Raji (cell line): ENCODE data around the gene ECE2.

Experiments used
- POLR2A ChIP-seq: IDR thresholded peaks from 2 replicates; pipeline ENCODE4 v1.6.1; 2011; ENCODE audit warnings: low read depth, low read length, control low read depth; ENCODE audit not compliant: insufficient read depth

The ECE2 gene

GRCh38 chr3:184275961-184276910, at the start of gene ECE2:
TSS of gene ECE2 (plus strand) at chr3:184276022. CDS start at chr3:184276154, 132 bp downstream.
- TF ChIP-seq POLR2A = no peak

GRCh38 chr3:184227481-184227935, 48.3 kb upstream of the ECE2 start:
- no peak for TF ChIP-seq POLR2A

- no peak for TF ChIP-seq POLR2A
Measured at GRCh38 chr3:184228376-184229137, 47.3 kb upstream of the ECE2 start.

- no peak for TF ChIP-seq POLR2A
Measured at GRCh38 chr3:184229394-184230080, 46.3 kb upstream of the ECE2 start, which contains the start of gene VWA5B2. TSS of gene VWA5B2 (plus strand) at chr3:184229585. CDS start at chr3:184230529, 944 bp downstream.

- no peak for TF ChIP-seq POLR2A
Measured at GRCh38 chr3:184230081-184230602, 45.7 kb upstream of the ECE2 start.

- no peak for TF ChIP-seq POLR2A
Measured at GRCh38 chr3:184230603-184231528, 45.0 kb upstream of the ECE2 start.

GRCh38 chr3:184231671-184232070, 44.2 kb upstream of the ECE2 start:
- no peak for TF ChIP-seq POLR2A

GRCh38 chr3:184233127-184233843, 42.5 kb upstream of the ECE2 start:
- TF ChIP-seq POLR2A = no peak

GRCh38 chr3:184234224-184234623, 41.6 kb upstream of the ECE2 start:
- no peak for TF ChIP-seq POLR2A

- TF ChIP-seq POLR2A = no peak
Measured at GRCh38 chr3:184234671-184235380, 41.0 kb upstream of the ECE2 start.

- TF ChIP-seq POLR2A = no peak
Measured at GRCh38 chr3:184235381-184236032, 40.3 kb upstream of the ECE2 start.

GRCh38 chr3:184236033-184236410, 39.8 kb upstream of the ECE2 start:
- TF ChIP-seq POLR2A = no peak
